ENCODE measurements around the gene MICAL3.
"Not testable (repeated sequence)": the region's sequence is repeated elsewhere in the genome, so short reads cannot be mapped to it uniquely, and the experiment has no call there.

GRCh38 chr22:17991992-17992391 is 32.4 kb downstream of the MICAL3 start:
- TF ChIP-seq YY1 (IDR thresholded peaks at IDR 0.05; ENCODE audit: insufficient read depth, insufficient read length); SUZ12 (IDR thresholded peaks at IDR 0.05; ENCODE audit: extremely low read depth, insufficient read depth, insufficient read length): not testable (repeated sequence)

Data from NT2/D1 (cell line).